Epithelial cell of proximal tubule (primary cell): ENCODE data around the gene TPR. TPM values are rescaled to one million over a fixed set of nuclear protein-coding genes. Genes with fewer than 3 reads are reported as not detected.

ENCODE experiments used
- DNase-seq: peaks from one replicate; pipeline ENCODE4 v3.0.0-alpha.2; 2011; ENCODE audit warnings: low read depth
- H3K4me3 ChIP-seq: 2 replicates; pipeline ENCODE4 v1.5.1; 2011; ENCODE audit warnings: low read depth, mild to moderate bottlenecking, low read length
- CTCF ChIP-seq: conservative IDR thresholded peaks from 2 replicates; pipeline ENCODE4 v1.5.1; 2012; ENCODE audit warnings: low read depth, mild to moderate bottlenecking, low read length
- total RNA-seq: library from RNA; depleted of rRNA; stranded (reverse); fragments of >200 nt; gene quantifications from 2 replicates; pipeline ENCODE4 v1.2.3, GENCODE V29; 2015

TPR gene
- total RNA-seq, 1 donor from 2014 or later = 40.5 TPM

GRCh38 chr1:186271032-186271431 lies 104.0 kb downstream of the TPR start:
- H3K4me3 ChIP-seq = no peak overlapping the region
- DNase-seq = no peak
- TF ChIP-seq CTCF = no peak

Other genes starting within 250 kb of the TPR start
- not detected in 2 replicates for gene PRG4, start 79.0 kb downstream of the TPR start, total RNA-seq
- gene ODR4, start 585 bp upstream of the TPR start, total RNA-seq = 8.9 and 11.6 TPM in 2 replicates
- gene PDC, start 85.9 kb upstream of the TPR start, total RNA-seq = not detected in 2 replicates